ENCODE results near the gene SKAP1.
"Not testable (repeated sequence)": the region's sequence is repeated elsewhere in the genome, so short reads cannot be mapped to it uniquely, and the experiment has no call there.

The SKAP1 gene

DNA sequence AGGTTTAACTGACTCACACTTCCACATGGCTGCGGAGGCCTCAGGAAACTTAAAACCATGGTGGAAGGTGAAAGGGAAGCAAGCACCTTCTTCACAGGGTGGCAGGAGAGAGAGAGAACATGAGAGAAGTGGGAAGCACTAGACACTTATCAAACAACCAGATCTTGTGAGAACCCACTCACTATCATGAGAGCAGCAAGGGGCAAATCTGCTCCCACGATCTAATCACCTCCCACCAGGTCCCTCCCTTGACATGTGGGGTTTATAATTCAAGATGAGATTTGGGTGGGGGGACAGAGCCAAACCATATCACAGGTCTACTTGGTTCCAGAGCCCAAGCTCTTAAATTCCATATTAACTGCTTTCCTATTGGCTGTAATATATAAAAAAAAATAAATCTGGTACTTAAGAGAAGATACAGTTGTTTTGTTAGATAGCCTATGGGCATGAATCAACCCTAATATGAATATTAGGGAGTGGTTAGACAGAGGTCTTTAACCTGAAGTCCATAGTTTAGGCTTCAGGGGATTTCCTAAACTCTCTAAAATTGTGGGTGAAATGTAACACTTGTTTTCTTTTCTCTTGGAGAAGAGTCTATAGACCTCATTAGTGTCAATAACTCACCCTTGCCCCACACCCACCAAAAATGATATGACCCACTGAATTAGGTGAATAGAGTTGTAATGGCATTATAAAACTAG is 56.7 kb downstream of the SKAP1 start:
- DNase-seq (ENCODE audit: low read depth in 2 of 2), result no peak

DNA sequence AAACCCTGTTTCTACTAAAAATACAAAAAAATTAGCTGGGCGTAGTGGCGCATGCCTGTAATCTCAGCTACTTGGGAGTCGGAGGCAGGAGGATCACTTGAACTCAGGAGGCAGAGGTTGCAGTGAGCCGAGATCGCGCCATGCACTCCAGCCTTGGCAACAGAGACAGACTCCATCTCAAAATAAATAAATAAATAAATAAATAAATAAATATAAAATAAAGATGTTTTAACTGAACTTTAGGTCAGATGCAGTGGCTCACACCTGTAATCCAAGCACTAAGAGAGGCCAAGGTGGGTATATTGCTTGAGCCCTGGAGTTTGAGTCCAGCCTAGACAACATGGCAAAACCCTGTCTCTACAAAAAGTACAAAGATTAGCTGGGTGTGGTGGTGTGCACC is 61.0 kb downstream of the SKAP1 start:
- DNase-seq (ENCODE audit: low read depth in 2 of 2), result not testable (repeated sequence)

DNA sequence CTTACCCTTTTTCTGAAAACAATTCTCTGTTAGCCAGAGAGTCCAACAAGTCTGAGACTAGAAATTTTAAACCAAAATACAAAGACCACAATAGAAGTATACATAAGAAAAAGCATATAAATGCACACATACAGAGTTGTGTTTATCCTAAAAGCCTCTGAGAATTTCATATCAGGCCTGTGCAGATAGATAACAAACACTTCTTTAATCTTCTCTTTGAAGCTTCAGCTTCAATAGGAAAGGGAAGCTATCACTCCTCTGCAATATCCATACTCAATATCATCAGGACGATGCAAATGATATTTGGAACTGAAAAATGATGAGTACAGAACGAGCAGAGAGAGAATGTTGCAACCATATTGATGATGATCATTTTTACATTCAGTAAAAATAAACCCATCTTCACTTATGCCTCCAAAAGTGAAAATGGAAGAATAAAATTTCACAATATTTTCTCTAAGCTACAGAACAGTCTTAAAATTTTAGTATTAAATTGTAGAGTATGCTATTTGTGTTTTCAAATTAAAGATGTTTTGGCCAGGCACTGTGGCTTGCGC is 61.6 kb downstream of the SKAP1 start:
- no peak for DNase-seq (ENCODE audit: low read depth in 2 of 2)

DNA sequence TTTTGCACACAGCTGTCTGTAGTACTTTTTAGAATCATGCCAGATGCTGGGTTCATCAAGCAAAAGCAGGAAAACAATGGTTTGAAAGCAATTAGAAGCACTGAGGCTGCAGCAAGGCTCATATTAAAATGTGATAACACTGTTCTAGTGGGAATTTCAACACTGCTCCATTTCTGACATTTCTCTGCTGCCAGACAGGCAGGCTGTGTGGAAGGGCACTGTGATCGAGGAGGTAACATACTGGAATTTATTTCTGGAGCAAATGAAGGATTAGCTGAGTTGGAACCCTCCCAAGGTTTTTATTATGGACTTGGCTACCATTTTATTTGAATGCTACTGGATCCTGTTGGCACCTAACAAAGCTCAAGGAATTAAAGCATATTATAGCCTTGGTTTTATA is 66.9 kb downstream of the SKAP1 start:
- DNase-seq (ENCODE audit: low read depth in 2 of 2), result no peak

DNA sequence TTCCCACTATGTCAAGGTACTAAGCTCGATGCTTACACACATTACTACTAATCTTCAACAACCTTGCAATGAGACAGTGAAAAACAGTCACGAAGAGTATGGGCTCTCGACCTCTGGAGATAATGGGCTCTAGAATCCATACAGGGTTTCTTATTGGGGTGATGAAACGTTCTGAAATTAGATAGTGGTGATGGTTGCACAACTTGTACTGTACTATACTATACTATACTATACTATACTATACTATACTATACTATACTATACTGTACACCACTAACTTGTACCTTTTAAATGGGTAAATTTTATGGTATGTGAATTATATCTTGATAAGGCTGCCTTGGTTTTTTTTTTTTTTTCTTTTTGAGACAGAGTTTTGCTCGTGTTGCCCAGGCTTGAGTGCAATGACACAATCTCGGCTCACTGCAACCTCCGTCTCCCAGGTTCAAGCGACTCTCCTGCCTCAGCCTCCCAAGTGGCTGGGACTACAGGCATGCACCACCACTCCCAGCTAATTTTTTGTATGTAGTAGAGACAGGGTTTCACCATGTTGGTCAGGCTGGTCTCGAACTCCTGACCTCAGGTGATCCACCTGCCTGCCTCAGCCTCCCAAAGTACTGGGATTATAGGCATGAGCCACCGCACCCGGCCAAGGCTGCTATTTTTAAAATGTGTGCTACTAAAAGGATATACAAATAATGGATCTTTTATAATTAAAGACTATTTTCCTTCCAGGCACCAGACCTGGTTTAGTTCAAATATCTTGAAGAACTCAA is 69.0 kb downstream of the SKAP1 start:
- DNase-seq (ENCODE audit: low read depth in 2 of 2), result not testable (repeated sequence)

DNA sequence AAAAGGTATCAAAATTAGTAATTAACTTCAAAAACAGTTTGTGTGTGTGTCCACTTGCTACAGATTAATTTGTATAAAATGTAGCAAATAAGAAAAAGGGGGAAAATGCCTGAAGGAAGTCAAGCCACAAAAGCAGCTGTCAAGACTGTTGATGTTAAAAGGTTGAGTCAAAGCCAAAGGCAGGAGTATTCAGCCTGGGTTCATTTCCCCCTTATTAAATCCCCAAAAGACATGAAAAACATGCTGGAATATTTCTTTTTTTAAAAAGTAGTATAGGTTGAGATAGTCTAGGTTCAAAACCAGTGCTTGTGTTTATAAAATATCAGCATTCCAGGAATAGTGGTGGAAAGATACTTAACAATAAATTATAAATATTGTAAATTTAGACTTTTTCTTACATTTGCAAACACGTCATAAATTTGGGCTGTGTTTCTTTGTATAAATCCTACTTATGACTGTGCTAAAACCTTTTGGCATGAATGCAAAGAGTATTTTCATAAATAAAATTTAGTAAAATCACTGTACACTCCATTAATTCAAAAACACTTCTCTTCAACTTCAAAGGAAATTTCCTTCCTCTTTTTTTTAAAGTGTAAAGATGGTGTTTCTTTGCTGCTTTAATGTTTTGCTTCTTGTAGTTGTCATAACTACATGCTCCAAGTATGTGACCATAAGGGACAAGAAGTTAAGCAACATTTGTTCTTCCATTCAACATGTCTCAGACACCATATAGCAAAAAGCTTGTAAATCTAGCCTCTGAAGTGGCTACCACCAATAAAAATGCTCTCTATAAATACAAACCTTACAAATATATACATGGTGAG is 72.0 kb downstream of the SKAP1 start:
- DNase-seq (ENCODE audit: low read depth in 2 of 2), result no peak

DNA sequence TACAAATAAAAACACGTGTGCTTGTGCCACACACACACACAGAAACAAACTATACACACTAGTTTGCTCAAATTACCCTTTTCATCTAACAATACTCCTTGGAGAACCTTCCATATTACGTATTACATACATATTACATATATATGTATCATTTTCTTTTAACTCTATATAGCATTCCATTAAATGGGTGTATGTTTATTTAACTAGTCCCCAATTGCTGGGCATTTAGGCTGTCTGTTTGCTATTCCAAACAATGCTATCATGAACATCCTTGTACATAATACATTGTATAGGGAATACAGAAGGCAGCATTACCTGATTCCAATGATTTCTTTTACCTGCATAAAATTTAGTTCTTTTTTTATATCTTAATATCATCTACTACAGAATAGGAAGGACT is 73.1 kb downstream of the SKAP1 start:
- DNase-seq (ENCODE audit: low read depth in 2 of 2), result no peak

DNA sequence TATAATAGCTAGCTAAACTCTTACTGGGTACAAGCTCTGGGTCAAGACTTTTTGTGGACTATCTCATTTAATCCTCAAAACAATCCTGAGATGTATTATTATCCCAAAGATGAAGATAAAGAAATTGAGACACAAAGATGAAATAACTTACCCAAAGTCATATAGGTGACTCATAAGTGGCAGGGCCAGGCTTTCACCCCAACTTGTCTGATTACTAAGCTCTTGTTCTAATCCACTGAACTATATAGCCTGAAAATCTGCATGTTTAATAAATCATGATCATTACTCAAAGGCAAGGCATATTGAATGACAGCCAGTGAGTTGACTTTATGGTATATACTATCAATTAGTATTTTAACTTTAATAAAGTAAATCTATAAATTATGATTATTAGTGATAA is 77.4 kb downstream of the SKAP1 start:
- DNase-seq (ENCODE audit: low read depth in 2 of 2), result no peak

DNA sequence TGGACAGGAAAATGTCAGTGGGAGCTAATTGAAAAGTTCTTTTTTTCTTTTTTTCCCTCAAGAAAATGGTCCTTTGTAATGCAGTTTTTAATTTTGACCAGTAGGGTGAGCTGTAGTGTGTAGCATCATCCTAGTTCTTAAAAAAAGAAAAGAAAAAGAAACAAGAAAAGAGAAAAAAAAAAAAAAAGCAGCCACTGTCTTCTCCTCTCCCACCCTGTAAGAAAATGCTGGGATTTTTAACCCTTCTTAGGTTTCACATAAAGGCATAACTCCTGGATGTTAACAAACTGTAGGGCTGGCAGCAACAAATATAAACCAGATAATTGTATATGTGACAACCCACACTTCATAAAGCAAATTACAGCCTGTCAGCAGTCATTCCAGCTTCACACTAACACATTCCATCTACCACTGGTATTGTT is 78.1 kb downstream of the SKAP1 start:
- no peak for DNase-seq (ENCODE audit: low read depth in 2 of 2)

DNA sequence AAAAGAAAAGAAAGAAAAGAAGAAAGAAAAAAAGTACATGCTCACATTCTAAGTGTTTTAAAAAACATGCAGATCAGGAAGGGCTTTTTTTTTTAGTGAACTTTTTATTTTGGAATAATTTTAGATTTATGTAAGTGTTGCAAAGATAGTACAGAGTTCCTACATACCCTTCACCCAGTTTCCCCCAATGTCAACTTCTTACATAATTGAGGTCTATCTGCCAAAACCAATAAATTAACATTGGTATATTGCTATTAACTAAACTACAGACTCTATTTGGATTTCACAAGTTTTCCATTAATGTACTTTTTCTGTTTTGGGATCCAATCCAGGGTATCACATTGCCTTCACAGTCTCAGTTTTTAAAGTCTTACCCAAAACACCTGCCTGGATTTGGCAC is 81.7 kb downstream of the SKAP1 start:
- no peak for DNase-seq (ENCODE audit: low read depth in 2 of 2)

DNA sequence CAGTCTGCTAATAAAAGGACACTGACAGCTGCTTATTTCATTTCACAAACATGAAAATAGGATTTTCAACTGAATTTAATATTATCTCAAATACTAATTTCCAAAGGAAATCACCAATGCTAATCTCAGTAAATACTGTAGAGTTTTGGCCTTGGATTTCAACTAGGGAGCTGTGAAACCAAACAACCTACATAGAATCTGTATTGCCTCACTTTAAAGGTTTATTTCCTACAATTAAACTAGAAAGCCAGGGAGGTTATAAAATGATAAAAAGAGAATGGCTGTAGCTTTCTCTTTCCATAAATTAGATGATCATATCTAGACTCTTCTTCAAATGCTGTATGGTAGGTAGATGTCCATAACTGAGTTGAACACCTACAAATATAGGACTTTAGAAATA is 82.8 kb downstream of the SKAP1 start:
- DNase-seq (ENCODE audit: low read depth in 2 of 2), result no peak

DNA sequence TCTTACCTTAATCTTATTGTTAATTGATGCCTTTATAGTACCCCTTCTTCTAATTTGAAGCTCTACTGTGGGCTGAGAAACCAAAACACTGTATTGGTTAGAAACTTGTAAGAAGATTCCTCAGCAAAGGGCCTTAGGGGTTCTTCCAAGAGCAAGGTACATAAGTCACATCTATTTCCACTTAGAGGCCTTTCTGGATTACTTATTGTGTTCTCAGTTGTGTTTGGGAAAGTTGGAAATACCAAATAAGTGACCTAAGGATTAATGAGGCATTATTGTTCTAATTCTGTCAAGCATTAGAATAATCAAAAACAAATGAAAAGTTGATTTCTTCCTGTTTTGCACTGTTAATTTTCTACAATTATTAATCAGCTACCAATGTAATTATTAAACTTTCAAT is 85.8 kb downstream of the SKAP1 start:
- DNase-seq (ENCODE audit: low read depth in 2 of 2), result no peak

DNA sequence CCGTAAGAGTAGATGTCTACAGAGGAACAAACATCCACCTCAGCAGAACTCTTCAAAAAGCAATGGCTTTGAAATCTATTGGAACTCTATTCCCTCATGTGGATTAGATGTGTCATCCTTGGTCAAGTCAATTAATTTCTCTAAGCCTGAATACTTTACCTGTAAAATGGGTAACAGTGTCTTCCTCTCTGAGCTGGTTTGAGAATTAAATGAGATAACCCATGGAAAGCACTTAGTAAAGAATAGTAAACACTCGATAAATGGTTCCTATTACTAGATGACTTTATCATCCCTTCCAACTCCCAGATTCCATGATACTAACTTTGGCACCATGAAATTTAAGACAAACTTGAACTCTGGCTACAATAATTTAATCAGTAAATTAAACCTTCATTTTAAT is 89.1 kb downstream of the SKAP1 start:
- DNase-seq (ENCODE audit: low read depth in 2 of 2), result no peak

DNA sequence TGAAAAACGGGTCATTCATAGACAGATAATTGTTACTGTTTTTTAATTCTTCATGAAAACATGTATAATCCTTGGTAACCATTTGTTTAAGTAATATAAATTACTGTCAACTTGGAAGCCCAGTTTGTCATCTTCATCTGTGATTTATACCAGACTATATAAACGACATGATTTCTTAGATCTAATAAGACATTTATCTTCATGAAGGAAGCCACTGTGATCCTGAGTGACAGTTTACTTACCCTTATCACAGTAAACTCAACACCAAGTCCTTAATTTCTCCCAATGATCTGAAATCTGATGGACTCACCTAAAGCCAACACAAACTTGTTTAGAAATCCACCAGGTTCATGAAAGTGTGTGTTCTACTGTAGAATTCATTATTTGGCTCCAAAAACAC is 91.3 kb downstream of the SKAP1 start:
- DNase-seq (ENCODE audit: low read depth in 2 of 2), result no peak

DNA sequence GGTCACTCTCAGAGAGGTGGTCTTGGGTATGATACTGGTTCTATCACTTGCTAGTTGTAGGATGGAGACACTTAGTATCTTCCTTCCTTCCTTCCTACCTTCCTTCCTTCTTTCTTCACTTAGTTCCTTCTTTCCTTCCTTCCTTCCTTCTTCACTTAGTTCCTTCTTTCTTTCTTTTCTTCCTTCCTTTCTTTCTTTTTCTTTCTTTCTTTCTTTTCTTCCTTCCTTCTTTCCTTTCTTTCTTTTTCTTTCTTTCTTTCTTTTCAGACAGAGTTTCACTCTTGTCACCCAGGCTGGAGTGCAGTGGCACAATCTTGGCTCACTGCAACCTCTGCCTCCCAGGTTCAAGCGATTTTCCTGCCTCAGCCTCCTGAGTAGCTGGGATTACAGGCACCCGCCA is 92.1 kb downstream of the SKAP1 start:
- not testable (repeated sequence) for DNase-seq (ENCODE audit: low read depth in 2 of 2)

DNA sequence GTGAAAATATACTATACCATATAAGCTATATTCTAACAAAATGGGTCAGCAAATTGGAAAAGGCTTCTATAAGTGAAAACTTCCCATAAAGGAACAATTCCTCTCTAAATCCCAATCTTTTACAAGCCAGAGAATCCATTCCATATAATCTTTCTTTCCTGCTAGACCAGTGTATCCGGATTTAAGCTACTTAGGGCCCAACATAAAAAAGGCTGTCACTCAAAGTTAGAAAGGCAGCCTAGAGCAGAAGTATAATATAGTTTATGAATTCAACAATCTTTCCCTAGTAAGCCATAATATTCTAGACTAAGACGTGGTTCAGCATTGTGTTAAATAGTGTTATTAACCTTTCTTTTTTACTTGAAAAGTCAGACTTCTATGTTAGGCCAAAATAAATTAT is 93.0 kb downstream of the SKAP1 start:
- no peak for DNase-seq (ENCODE audit: low read depth in 2 of 2)

DNA sequence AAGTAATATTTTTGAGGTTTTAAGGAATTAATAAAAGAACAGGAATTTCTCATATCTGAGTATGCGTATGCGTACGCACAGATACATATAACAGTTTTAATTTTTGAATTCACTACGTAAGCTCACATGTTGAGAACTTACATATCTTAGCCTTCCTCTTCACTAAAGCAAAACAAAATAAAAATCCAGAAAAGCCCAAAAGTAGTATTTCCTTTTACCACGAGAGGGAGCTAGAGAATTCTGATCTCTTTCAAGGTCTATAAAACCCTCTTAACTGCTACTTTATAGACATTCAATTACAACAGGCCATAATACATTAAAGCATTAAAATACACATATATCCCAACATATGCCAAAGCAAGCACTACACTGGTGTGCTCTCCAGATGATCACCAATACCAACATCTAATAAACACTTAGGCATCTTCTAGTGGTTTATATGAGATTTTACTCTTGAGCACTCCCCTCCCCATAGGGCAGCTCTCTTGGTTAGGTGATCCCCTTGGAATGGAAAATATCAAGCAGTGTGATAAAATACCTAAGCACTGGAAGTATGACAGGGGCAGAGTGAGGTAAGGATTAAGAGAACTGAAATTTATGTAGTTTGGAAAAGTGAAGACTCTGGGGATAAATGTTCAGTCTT is 94.0 kb downstream of the SKAP1 start:
- DNase-seq (ENCODE audit: low read depth in 2 of 2), result no peak

DNA sequence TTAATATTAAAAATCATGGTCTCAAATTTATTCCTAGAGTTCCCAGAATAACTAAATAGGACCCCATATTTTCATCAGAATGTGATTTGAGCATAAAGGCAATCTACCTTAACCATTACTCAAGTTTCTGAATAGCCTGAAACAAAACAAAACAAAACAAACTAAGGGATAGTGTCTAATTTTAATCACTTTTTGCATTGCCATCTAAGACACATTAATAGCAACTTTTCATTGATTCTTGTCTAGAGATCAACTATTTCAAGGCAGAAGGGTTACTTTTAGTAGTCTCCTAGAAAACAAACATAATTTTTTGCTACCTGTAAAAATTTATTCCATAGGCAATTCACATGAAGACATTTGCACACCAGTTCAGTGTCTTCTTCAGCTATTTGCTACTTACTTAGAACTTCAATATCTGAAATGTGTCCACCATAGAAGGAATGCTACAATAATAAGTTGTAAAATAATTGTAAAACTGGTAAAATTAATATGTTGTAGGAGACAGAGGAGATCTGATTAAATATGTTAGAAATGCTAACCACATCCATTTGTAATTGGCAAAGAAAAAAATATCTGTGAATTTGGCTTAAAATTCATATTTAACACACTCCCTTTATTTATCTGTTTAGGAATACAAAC is 94.7 kb downstream of the SKAP1 start:
- DNase-seq (ENCODE audit: low read depth in 2 of 2), result no peak

DNA sequence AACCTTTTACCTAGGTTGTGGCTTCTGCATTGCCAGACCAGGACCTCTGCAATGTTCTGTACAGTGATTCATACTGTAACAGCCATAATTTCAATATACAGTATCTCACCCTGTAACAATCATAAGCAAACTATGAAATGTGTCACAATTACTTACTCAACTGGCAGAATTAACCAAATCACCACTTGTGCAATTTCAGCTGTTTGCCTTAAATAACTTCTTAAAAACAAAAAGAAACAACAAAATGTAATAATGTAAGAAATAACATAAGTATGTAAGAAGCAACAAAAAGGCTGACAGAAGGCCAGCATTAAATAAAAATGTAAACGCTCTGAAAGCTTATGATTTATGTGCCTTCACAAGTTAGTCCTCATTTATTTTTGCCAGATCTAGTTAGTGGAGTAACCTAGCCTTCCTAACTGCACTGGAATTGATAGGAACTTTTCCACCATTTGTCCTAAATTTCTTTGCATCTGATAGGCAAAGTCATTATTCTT is 96.9 kb downstream of the SKAP1 start:
- no peak for DNase-seq (ENCODE audit: low read depth in 2 of 2)

DNA sequence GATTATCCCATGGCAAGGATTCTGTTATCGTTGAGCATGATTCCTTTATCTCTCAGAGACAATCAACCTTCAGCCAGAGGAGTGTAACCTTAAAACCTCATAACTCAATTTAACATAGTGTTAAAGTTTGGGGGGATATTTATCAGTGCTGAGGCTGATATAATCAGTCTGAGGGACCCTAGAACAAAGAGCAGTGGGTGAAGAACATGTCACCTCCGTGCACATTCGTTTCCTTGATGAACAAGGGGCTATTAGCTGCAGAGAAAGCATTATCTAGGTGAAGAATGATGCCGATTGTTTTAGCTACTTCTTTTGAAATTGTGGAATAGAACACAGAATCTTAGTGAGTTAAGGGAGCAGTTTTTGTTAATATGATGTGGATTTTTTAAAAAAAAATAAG is 99.1 kb downstream of the SKAP1 start:
- no peak for DNase-seq (ENCODE audit: low read depth in 2 of 2)

DNA sequence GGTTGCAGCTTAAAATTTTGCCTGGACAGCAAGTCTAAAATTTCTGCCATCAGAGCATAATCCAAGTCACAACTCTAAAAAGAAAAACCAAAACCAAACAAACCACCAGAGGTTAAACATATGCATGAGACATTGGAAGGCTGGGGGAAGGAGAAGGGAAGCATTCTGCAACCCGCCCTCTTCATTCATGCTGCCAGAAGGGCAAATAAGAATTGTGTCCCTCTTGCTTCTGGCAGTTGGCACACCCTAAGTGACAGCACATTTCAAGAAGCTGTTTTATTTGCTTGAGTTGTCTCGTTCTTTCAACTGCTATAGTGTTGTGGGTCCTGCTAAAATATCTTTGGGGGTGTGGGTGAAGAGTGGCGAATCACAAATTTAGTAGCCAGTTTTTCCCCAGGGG is 99.6 kb downstream of the SKAP1 start:
- no peak for DNase-seq (ENCODE audit: low read depth in 2 of 2)

Data from stimulated activated CD8-positive, alpha-beta memory T cell treated with anti-CD3 and anti-CD28 coated beads, Interleukin-7, amount 100 ng/mL, for 4 hours (primary cell).